ENCODE data around the gene TSPYL1. TPM values are rescaled to one million over a fixed set of nuclear protein-coding genes. Genes with fewer than 3 reads are reported as not detected.

Gene TSPYL1
- total RNA-seq, 1 donor from 2014 or later, result 95.6 TPM

- peaks cover 27% of the 10 kb centered on the region for H3K36me3 Mint-ChIP-seq
- no peak for TF ChIP-seq CTCF (IDR thresholded peaks at IDR 0.05; ENCODE audit: unreplicated experiment)
- peaks cover 9% of the 10 kb centered on the region for H3K4me1 Mint-ChIP-seq
- H3K27me3 Mint-ChIP-seq (ENCODE audit: low read depth), result no peaks in the 10 kb centered on the region
- no peak overlapping the region for H3K4me3 Mint-ChIP-seq
- no peak for DNase-seq (ENCODE audit: low spot score in 2 of 2, unreplicated experiment in 2 of 2)
- peaks cover 6% of the 10 kb centered on the region for H3K9me3 Mint-ChIP-seq
- no peak overlapping the region for H3K27ac Mint-ChIP-seq
These were observed 23.0 kb downstream of the TSPYL1 start for GRCh38 chr6:116256694-116257093.

- H3K36me3 Mint-ChIP-seq, result peaks cover 16% of the 10 kb centered on the region
- TF ChIP-seq CTCF (IDR thresholded peaks at IDR 0.05; ENCODE audit: unreplicated experiment), result no peak
- DNase-seq (ENCODE audit: low spot score in 2 of 2, unreplicated experiment in 2 of 2), result no peak
- no peak overlapping the region for H3K27ac Mint-ChIP-seq
- no peaks in the 10 kb centered on the region for H3K27me3 Mint-ChIP-seq (ENCODE audit: low read depth)
- no peaks in the 10 kb centered on the region for H3K9me3 Mint-ChIP-seq
- peaks cover 22% of the 10 kb centered on the region for H3K4me1 Mint-ChIP-seq
- no peak overlapping the region for H3K4me3 Mint-ChIP-seq
These were observed 24.4 kb downstream of the TSPYL1 start for GRCh38 chr6:116255246-116255800.

GRCh38 chr6:116254297-116255056 lies 25.3 kb downstream of the TSPYL1 start:
- Mint-ChIP-seq H3K4me1 (peaks cover 27% of the 10 kb centered on the region), H3K27ac (no peak overlapping the region), H3K4me3 (no peak overlapping the region), H3K36me3 (peaks cover 7% of the 10 kb centered on the region), H3K9me3 (no peaks in the 10 kb centered on the region), H3K27me3 (ENCODE audit: low read depth) (no peaks in the 10 kb centered on the region)
- TF ChIP-seq CTCF (IDR thresholded peaks at IDR 0.05; ENCODE audit: unreplicated experiment), result no peak
- DNase-seq (ENCODE audit: low spot score in 2 of 2, unreplicated experiment in 2 of 2), result no peak

- H3K27me3 Mint-ChIP-seq (ENCODE audit: low read depth), result no peaks in the 10 kb centered on the region
- H3K36me3 Mint-ChIP-seq, result peaks cover under 1% of the 10 kb centered on the region
- no peak within 1 kb of the TSS for H3K4me3 Mint-ChIP-seq
- peaks cover 31% of the 10 kb centered on the region for H3K4me1 Mint-ChIP-seq
- DNase-seq (ENCODE audit: low spot score in 2 of 2, unreplicated experiment in 2 of 2), result peak; percentile 87 to 91
- no peak for TF ChIP-seq CTCF (IDR thresholded peaks at IDR 0.05; ENCODE audit: unreplicated experiment)
- no peaks in the 10 kb centered on the region for H3K9me3 Mint-ChIP-seq
- H3K27ac Mint-ChIP-seq, result no peak within 1 kb of the TSS
These were observed 26.0 kb downstream of the TSPYL1 start, which contains the start of gene TSPYL4 for GRCh38 chr6:116253505-116254296. Gene TSPYL4, minus strand, starts transcription at chr6:116254075. Its CDS starts 67 bp downstream, at chr6:116254008.

- H3K9me3 Mint-ChIP-seq, result no peaks in the 10 kb centered on the region
- TF ChIP-seq CTCF (IDR thresholded peaks at IDR 0.05; ENCODE audit: unreplicated experiment), result no peak
- peaks cover 1% of the 10 kb centered on the region for H3K36me3 Mint-ChIP-seq
- H3K27me3 Mint-ChIP-seq (ENCODE audit: low read depth), result no peaks in the 10 kb centered on the region
- peaks cover 34% of the 10 kb centered on the region for H3K4me1 Mint-ChIP-seq
- H3K27ac Mint-ChIP-seq, result no peak overlapping the region
- DNase-seq (ENCODE audit: low spot score in 2 of 2, unreplicated experiment in 2 of 2), result no peak
- no peak overlapping the region for H3K4me3 Mint-ChIP-seq
These were observed 26.6 kb downstream of the TSPYL1 start for GRCh38 chr6:116253188-116253504.

All from mesothelial cell of epicardium (in vitro differentiated cells).